Myocyte (in vitro differentiated cells): ENCODE measurements around the gene PPP1R12C. TPM values are rescaled to one million over a fixed set of nuclear protein-coding genes. Genes with fewer than 3 reads are reported as not detected.

Experiments used
- DNase-seq: peaks from one replicate; pipeline ENCODE4 v3.0.0-alpha.2; 2012; ENCODE audit warnings: low read depth
- total RNA-seq: library from RNA; depleted of rRNA; stranded (reverse); fragments of >200 nt; gene quantifications from 2 replicates; pipeline ENCODE4 v1.2.3, GENCODE V29; 2014

Gene PPP1R12C
- total RNA-seq, 1 donor from 2014 or later, result 43.5 TPM

GRCh38 chr19:55146705-55147273 lies 29.4 kb upstream of the PPP1R12C start:
- peak; percentile 64 for DNase-seq

- peak; percentile 62 for DNase-seq
Measured at GRCh38 chr19:55146078-55146704, 28.8 kb upstream of the PPP1R12C start.

- no peak for DNase-seq
Measured at GRCh38 chr19:55145232-55145631, 27.8 kb upstream of the PPP1R12C start.

GRCh38 chr19:55141696-55142095 lies 24.3 kb upstream of the PPP1R12C start:
- no peak for DNase-seq

- DNase-seq, result no peak
Measured at GRCh38 chr19:55137915-55138314, 20.5 kb upstream of the PPP1R12C start.

- peak; percentile 72 for DNase-seq
Measured at GRCh38 chr19:55136399-55137102, 19.1 kb upstream of the PPP1R12C start.

- DNase-seq, result no peak
Measured at GRCh38 chr19:55134736-55135135, 17.3 kb upstream of the PPP1R12C start.

- DNase-seq, result no peak
Measured at GRCh38 chr19:55133639-55134444, 16.4 kb upstream of the PPP1R12C start.

GRCh38 chr19:55132453-55133129 lies 15.2 kb upstream of the PPP1R12C start:
- DNase-seq, result no peak

- DNase-seq, result no peak
Measured at GRCh38 chr19:55131421-55131820, 14.0 kb upstream of the PPP1R12C start.

GRCh38 chr19:55119053-55119452 lies 1.6 kb upstream of the PPP1R12C start:
- no peak for DNase-seq

GRCh38 chr19:55118401-55118991 lies 1.1 kb upstream of the PPP1R12C start:
- DNase-seq, result peak; percentile 87

- DNase-seq, result peak; percentile 99
Measured at GRCh38 chr19:55117663-55118391, 390 bp upstream of the PPP1R12C start.

- DNase-seq, result peak; percentile 54
Measured at GRCh38 chr19:55116232-55116858, 1.1 kb downstream of the PPP1R12C start.

- no peak for DNase-seq
Measured at GRCh38 chr19:55115446-55116065, 1.9 kb downstream of the PPP1R12C start.

- no peak for DNase-seq
Measured at GRCh38 chr19:55114566-55115145, 2.8 kb downstream of the PPP1R12C start.

GRCh38 chr19:55113570-55114039 lies 3.8 kb downstream of the PPP1R12C start:
- peak; percentile 50 for DNase-seq

GRCh38 chr19:55112777-55113569 lies 4.5 kb downstream of the PPP1R12C start:
- DNase-seq, result no peak
